ENCODE measurements around the gene IL22RA1. TPM values are rescaled to one million over a fixed set of nuclear protein-coding genes. Genes with fewer than 3 reads are reported as not detected.

The IL22RA1 gene
- total RNA-seq, 1 donor from 2014 or later = 0.87 TPM

GRCh38 chr1:24113641-24114033 is 29.3 kb downstream of the IL22RA1 start:
- intact Hi-C loops (cut with DNase I) = no loop called here
- H3K4me1 ChIP-seq = peaks cover 5% of the 10 kb centered on the region
- no peaks in the 10 kb centered on the region for H3K36me3 ChIP-seq
- no peaks in the 10 kb centered on the region for H3K9me3 ChIP-seq
- H3K27ac ChIP-seq = no peak overlapping the region
- no peak overlapping the region for H3K4me3 ChIP-seq
- no peak for ATAC-seq
- H3K27me3 ChIP-seq = no peaks in the 10 kb centered on the region
- DNase-seq = peak; percentile 22
- no peak for TF ChIP-seq CTCF (IDR thresholded peaks at IDR 0.05)

- Histone ChIP-seq H3K27ac (no peak within 1 kb of the TSS), H3K36me3 (no peaks in the 10 kb centered on the region), H3K9me3 (no peaks in the 10 kb centered on the region), H3K4me3 (peak within 1 kb of the TSS; percentile 19), H3K27me3 (no peaks in the 10 kb centered on the region), H3K4me1 (peaks cover 5% of the 10 kb centered on the region)
- DNase-seq (peak; percentile 86), ATAC-seq (peak; percentile 95)
- TF ChIP-seq CTCF (IDR thresholded peaks at IDR 0.05) = peak; percentile 52
- intact Hi-C loops (cut with DNase I) = no loop called here
These were observed 30.8 kb downstream of the IL22RA1 start, which contains the start of gene MYOM3 for GRCh38 chr1:24111996-24112779. Gene MYOM3, minus strand, starts transcription at chr1:24112135. Its CDS starts 3,499 bp downstream, at chr1:24108636.

DNA sequence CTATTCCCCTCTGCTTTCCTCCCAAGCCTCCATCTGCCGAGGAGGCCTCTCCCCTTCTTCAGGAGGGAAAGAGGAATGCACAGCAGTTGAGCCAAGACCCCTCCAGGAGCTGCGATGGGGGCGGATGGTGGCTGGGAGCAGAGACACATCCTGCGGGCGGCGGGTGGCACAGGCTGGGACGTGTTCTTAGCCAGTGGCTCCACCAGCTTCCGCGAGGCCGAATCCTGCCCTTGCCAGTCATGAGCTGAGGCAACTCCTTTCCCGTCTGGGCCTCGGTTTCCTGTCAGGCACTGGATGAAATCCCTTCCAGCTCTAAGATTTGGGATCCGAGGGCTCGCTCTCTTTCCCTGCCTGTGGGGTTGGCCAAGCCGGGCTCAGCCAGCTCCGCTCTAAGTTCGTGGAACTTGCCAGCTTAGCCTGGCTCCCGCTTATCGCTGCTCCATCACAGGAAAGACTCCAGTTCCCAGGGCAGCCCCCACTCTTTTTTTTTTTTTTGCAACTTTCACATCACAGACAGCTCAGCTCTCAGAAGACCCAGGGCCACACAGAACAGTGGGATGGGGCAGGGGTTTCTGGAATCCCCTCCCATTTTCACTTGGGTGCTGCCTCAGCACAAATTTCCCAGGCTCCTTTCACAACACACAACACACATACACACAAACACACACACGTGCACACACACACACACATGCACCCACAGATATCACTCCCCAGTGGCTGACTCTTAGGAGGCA is 31.5 kb downstream of the IL22RA1 start:
- Histone ChIP-seq H3K27me3 (no peaks in the 10 kb centered on the region), H3K27ac (no peak overlapping the region), H3K4me3 (no peak overlapping the region), H3K9me3 (no peaks in the 10 kb centered on the region), H3K36me3 (no peaks in the 10 kb centered on the region), H3K4me1 (peaks cover 5% of the 10 kb centered on the region)
- TF ChIP-seq CTCF (IDR thresholded peaks at IDR 0.05) = no peak
- intact Hi-C loops (cut with DNase I) = no loop called here
- ATAC-seq = no peak
- DNase-seq = peak; percentile 64

DNA sequence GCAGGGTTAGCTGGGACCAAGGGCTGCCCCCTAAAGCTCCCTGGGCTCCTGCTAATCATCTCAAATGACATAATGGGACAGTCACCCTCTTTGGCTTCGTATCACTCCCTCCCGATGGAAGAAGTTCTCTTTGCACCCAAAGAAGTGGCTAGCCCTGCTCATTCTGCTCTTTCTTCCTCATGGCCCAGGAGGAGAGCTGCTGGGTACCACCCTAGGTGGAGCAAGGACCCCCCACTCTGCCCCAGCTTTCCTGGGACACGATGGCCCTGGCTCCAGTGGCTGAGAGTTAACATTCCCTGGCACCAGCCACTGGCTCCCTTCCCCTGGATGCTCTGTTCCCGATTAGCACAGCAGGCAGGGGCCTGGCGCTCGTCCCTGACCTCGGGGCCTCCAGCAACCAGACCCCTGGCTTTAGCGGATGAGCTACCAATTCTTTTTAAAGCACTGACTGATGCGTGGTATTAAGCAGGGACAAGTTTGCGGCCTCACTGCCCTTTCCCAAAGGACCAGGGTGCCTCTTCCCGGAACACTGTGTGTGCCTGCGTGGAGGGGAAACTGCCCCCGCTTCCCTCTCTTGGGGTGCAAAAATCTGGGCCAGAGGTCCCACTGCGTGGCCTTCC is 32.2 kb downstream of the IL22RA1 start:
- Histone ChIP-seq H3K9me3 (no peaks in the 10 kb centered on the region), H3K4me3 (no peak overlapping the region), H3K27ac (no peak overlapping the region), H3K36me3 (no peaks in the 10 kb centered on the region), H3K4me1 (peaks cover 5% of the 10 kb centered on the region), H3K27me3 (no peaks in the 10 kb centered on the region)
- no peak for TF ChIP-seq CTCF (IDR thresholded peaks at IDR 0.05)
- intact Hi-C loops (cut with DNase I) = no loop called here
- no peak for ATAC-seq
- DNase-seq = peak; percentile 48

- DNase-seq = peak; percentile 56
- Histone ChIP-seq H3K4me1 (peaks cover 5% of the 10 kb centered on the region), H3K4me3 (no peak overlapping the region), H3K27me3 (no peaks in the 10 kb centered on the region), H3K27ac (no peak overlapping the region), H3K36me3 (no peaks in the 10 kb centered on the region), H3K9me3 (no peaks in the 10 kb centered on the region)
- intact Hi-C loops (cut with DNase I) = no loop called here
- ATAC-seq = no peak
- TF ChIP-seq CTCF (IDR thresholded peaks at IDR 0.05) = no peak
These were observed 33.1 kb downstream of the IL22RA1 start for GRCh38 chr1:24109686-24110475.

Measured in upper lobe of right lung (tissue), 1 donor.